Neuronal stem cell (in vitro differentiated cells): ENCODE data around the gene FOXI1. TPM values are rescaled to one million over a fixed set of nuclear protein-coding genes. Genes with fewer than 3 reads are reported as not detected.

Experiments
- DNase-seq: peaks from one replicate; pipeline ENCODE4 v3.0.0-alpha.2; 2013; ENCODE audit warnings: low spot score
- H2AFZ ChIP-seq: one replicate; pipeline ENCODE4 v1.6.1; 2013; ENCODE audit warnings: mild to moderate bottlenecking, low read length, inconsistent platforms
- H2AK5ac ChIP-seq: 2 replicates; pipeline ENCODE4 v1.6.1; 2013; ENCODE audit warnings: low read depth, mild to moderate bottlenecking, inconsistent platforms, low read length, moderate library complexity, mixed read lengths
- H2BK120ac ChIP-seq: 2 replicates; pipeline ENCODE4 v1.6.1; 2013; ENCODE audit warnings: low read depth, mild to moderate bottlenecking, inconsistent platforms, low read length, moderate library complexity, mixed read lengths
- H2BK12ac ChIP-seq: one replicate; pipeline ENCODE4 v1.6.1; 2013; ENCODE audit warnings: low read length, inconsistent platforms
- H2BK15ac ChIP-seq: 2 replicates; pipeline ENCODE4 v1.6.1; 2013; ENCODE audit warnings: mild to moderate bottlenecking, low read length, inconsistent platforms, mixed read lengths
- H2BK5ac ChIP-seq: one replicate; pipeline ENCODE4 v1.6.1; 2013; ENCODE audit warnings: inconsistent platforms, mild to moderate bottlenecking, low read length, moderate library complexity
- H3K14ac ChIP-seq: one replicate; pipeline ENCODE4 v1.6.1; 2013; ENCODE audit warnings: low read length, inconsistent platforms
- H3K18ac ChIP-seq: 2 replicates; pipeline ENCODE4 v1.6.1; 2013; ENCODE audit warnings: low read length, inconsistent platforms
- H3K23ac ChIP-seq: 2 replicates; pipeline ENCODE4 v1.6.1; 2013; ENCODE audit warnings: low read depth, mild to moderate bottlenecking, mixed read lengths, low read length, inconsistent platforms; ENCODE audit not compliant: poor library complexity
- H3K27ac ChIP-seq: replicated peaks from 3 replicates; pipeline ENCODE4 v1.5.1; 2013; ENCODE audit warnings: low read length, inconsistent platforms
- H3K27me3 ChIP-seq, 3 experiments: 2 replicates each; pipeline ENCODE4 v1.6.1; 2013; ENCODE audit warnings: low read length in 3 of 3, mild to moderate bottlenecking in 2 of 3, inconsistent platforms in 1 of 3, low read depth in 1 of 3, mixed read lengths in 1 of 3, moderate library complexity in 1 of 3; ENCODE audit not compliant: control insufficient read depth in 3 of 3, insufficient read depth in 3 of 3
- H3K36me3 ChIP-seq, 2 donors: replicated peaks in 1 of 2; 2 replicates each; pipeline ENCODE4 v1.6.1; 2013; ENCODE audit warnings: low read length in 2 of 2; ENCODE audit not compliant: control insufficient read depth in 2 of 2, insufficient read depth in 2 of 2
- H3K4ac ChIP-seq: 2 replicates; pipeline ENCODE4 v1.6.1; 2013; ENCODE audit warnings: inconsistent platforms, mild to moderate bottlenecking, low read length, moderate library complexity
- H3K4me1 ChIP-seq, 2 donors: 1 replicate in 1 of 2; 2 replicates in 1 of 2; pipeline ENCODE4 v1.6.1; 2013; ENCODE audit warnings: low read length in 2 of 2, low read depth in 1 of 2; ENCODE audit not compliant: control insufficient read depth in 2 of 2, insufficient read depth in 1 of 2
- H3K4me2 ChIP-seq: one replicate; pipeline ENCODE4 v1.6.1; 2013; ENCODE audit warnings: mild to moderate bottlenecking, low read length, inconsistent platforms; ENCODE audit not compliant: insufficient read depth, poor library complexity, severe bottlenecking
- H3K4me3 ChIP-seq, 2 donors: 2 replicates each; pipeline ENCODE4 v1.5.1; 2013; ENCODE audit warnings: low read length in 2 of 2, mild to moderate bottlenecking in 2 of 2, inconsistent platforms in 1 of 2, moderate library complexity in 1 of 2
- H3K79me1 ChIP-seq: one replicate; pipeline ENCODE4 v1.6.1; 2013; ENCODE audit warnings: low read depth, mild to moderate bottlenecking, inconsistent platforms, low read length, moderate library complexity
- H3K9ac ChIP-seq: one replicate; pipeline ENCODE4 v1.6.1; 2013; ENCODE audit warnings: mild to moderate bottlenecking, low read depth, low read length, inconsistent platforms; ENCODE audit not compliant: poor library complexity
- H3K9me3 ChIP-seq, 2 donors: replicated peaks in 1 of 2; 2 replicates each; pipeline versions ENCODE3 to v1.6.1; 2013; ENCODE audit warnings: low read length in 2 of 2, mild to moderate bottlenecking in 2 of 2, inconsistent platforms in 1 of 2, low read depth in 1 of 2, mixed read lengths in 1 of 2, moderate library complexity in 1 of 2; ENCODE audit not compliant: control insufficient read depth in 2 of 2, insufficient read depth in 1 of 2
- H4K8ac ChIP-seq: one replicate; pipeline ENCODE4 v1.6.1; 2013; ENCODE audit warnings: low read depth, mild to moderate bottlenecking, inconsistent platforms, low read length, moderate library complexity
- H4K91ac ChIP-seq: one replicate; pipeline ENCODE4 v1.6.1; 2013; ENCODE audit warnings: low read length, low read depth, mild to moderate bottlenecking, inconsistent platforms; ENCODE audit not compliant: poor library complexity
- WGBS, 2 donors: extraction: QIAGEN DNeasy Blood & Tissue Kit; methylation state at CpG; one replicate each; pipeline ENCODE4 v1.1.7; 2013; ENCODE audit warnings: missing lambda C conversion rate in 2 of 2, mixed read lengths in 1 of 2; ENCODE audit not compliant: insufficient read length in 2 of 2, insufficient replicate concordance in 1 of 2; ENCODE audit errors: extremely low coverage in 2 of 2; 5-methylcytosine and 5-hydroxymethylcytosine counted together
- polyA plus RNA-seq, 2 experiments: library from polyadenylated mRNA; stranded (reverse); fragments of 200-250 nt; gene quantifications; one replicate each; pipeline ENCODE4 v1.2.3, GENCODE V29; 2013

Gene FOXI1
- 0.03 TPM for polyA plus RNA-seq (2013, experiment 1 of 2)
- polyA plus RNA-seq (2013, experiment 2 of 2): 0.03 TPM

GRCh38 chr5:170105642-170106611, at the start of gene FOXI1:
TSS of gene FOXI1 (plus strand) at chr5:170105897. CDS start at chr5:170105958, 61 bp downstream.
- Histone ChIP-seq H2AFZ (no peak within 1 kb of the TSS), H2BK12ac (no peak within 1 kb of the TSS), H4K8ac (no peak within 1 kb of the TSS), H2BK15ac (peak within 1 kb of the TSS; percentile 50), H4K91ac (no peak within 1 kb of the TSS), H3K36me3 (no peaks in the 10 kb centered on the region), H3K4ac (no peak within 1 kb of the TSS), H2AK5ac (peak within 1 kb of the TSS; percentile 77), H2BK120ac (no peak within 1 kb of the TSS), H3K23ac (peak within 1 kb of the TSS; percentile 8), H3K27ac (no peak within 1 kb of the TSS), H3K27me3 (peaks cover 0 to 2% (median 0%) of the 10 kb centered on the region in 3 experiments), H3K18ac (peak within 1 kb of the TSS; percentile 53), H3K79me1 (no peaks in the 10 kb centered on the region), H3K9me3 (peaks cover 0 to 1% of the 10 kb centered on the region in 2 donors), H3K9ac (no peak within 1 kb of the TSS), H3K4me3 (peak within 1 kb of the TSS in 1 of 2 donors; percentile 53), H3K4me2 (no peak within 1 kb of the TSS), H3K14ac (peak within 1 kb of the TSS; percentile 72), H3K4me1 (peaks cover 0 to 13% of the 10 kb centered on the region in 2 donors), H2BK5ac (no peak within 1 kb of the TSS)
- WGBS, 2 donors: no CpG with 5 or more reads among the region's 53 CpGs
- no peak for DNase-seq

- Histone ChIP-seq H3K79me1 (no peaks in the 10 kb centered on the region), H4K8ac (no peak overlapping the region), H3K4me3 (no peak overlapping the region), H3K4ac (no peak overlapping the region), H2BK12ac (no peak overlapping the region), H3K36me3 (no peaks in the 10 kb centered on the region), H2BK120ac (no peak overlapping the region), H3K27me3 (no peaks in the 10 kb centered on the region), H3K14ac (no peak overlapping the region), H3K18ac (no peak overlapping the region), H3K9me3 (no peaks in the 10 kb centered on the region), H3K4me1 (no peaks in the 10 kb centered on the region), H3K27ac (no peak overlapping the region), H4K91ac (no peak overlapping the region), H2BK15ac (no peak overlapping the region), H3K9ac (no peak overlapping the region), H2AK5ac (no peak overlapping the region), H3K23ac (no peak overlapping the region), H2AFZ (no peak overlapping the region), H3K4me2 (no peak overlapping the region), H2BK5ac (no peak overlapping the region)
- no peak for DNase-seq
- WGBS, 2 donors: no CpG with 5 or more reads among the region's 11 CpGs
Measured at GRCh38 chr5:170056561-170057267, 49.0 kb upstream of the FOXI1 start.

- Histone ChIP-seq H3K4me2 (no peak overlapping the region), H4K91ac (no peak overlapping the region), H2AK5ac (no peak overlapping the region), H3K79me1 (no peaks in the 10 kb centered on the region), H3K14ac (no peak overlapping the region), H2BK12ac (no peak overlapping the region), H2BK5ac (no peak overlapping the region), H3K18ac (no peak overlapping the region), H3K4me3 (no peak overlapping the region), H3K27ac (no peak overlapping the region), H3K23ac (no peak overlapping the region), H2BK120ac (no peak overlapping the region), H3K9ac (no peak overlapping the region), H4K8ac (no peak overlapping the region), H2AFZ (no peak overlapping the region), H2BK15ac (no peak overlapping the region), H3K9me3 (no peaks in the 10 kb centered on the region), H3K27me3 (no peaks in the 10 kb centered on the region), H3K36me3 (no peaks in the 10 kb centered on the region), H3K4me1 (no peaks in the 10 kb centered on the region), H3K4ac (no peak overlapping the region)
- no CpG with 5 or more reads among the region's 11 CpGs for WGBS, 2 donors
- DNase-seq: no peak
Measured at GRCh38 chr5:170057311-170057710, 48.4 kb upstream of the FOXI1 start.

- Histone ChIP-seq H3K4me2 (no peak overlapping the region), H2AFZ (no peak overlapping the region), H3K23ac (no peak overlapping the region), H3K14ac (no peak overlapping the region), H3K9me3 (no peaks in the 10 kb centered on the region), H2BK15ac (no peak overlapping the region), H3K27me3 (no peaks in the 10 kb centered on the region), H3K9ac (no peak overlapping the region), H2BK120ac (no peak overlapping the region), H3K4me3 (no peak overlapping the region), H3K18ac (no peak overlapping the region), H3K4me1 (no peaks in the 10 kb centered on the region), H2BK5ac (no peak overlapping the region), H3K27ac (no peak overlapping the region), H3K36me3 (no peaks in the 10 kb centered on the region), H4K8ac (no peak overlapping the region), H2AK5ac (no peak overlapping the region), H3K4ac (no peak overlapping the region), H4K91ac (no peak overlapping the region), H2BK12ac (no peak overlapping the region), H3K79me1 (no peaks in the 10 kb centered on the region)
- WGBS, 2 donors: no CpG with 5 or more reads among the region's 1 CpG
- no peak for DNase-seq
Measured at GRCh38 chr5:170059221-170059620, 46.5 kb upstream of the FOXI1 start.
